Uterus (tissue), 4 donors: ENCODE results near the gene LDB1. TPM values are rescaled to one million over a fixed set of nuclear protein-coding genes. Genes with fewer than 3 reads are reported as not detected.

Experiments used
- DNase-seq, 2 donors: peaks; one replicate each; pipeline ENCODE4 v3.0.0-alpha.2; 2019 to 2020
- H3K27ac ChIP-seq, 2 donors: fragments of 200-600 bp; sonication (generic); 1 replicate in 1 of 2; 2 replicates in 1 of 2; pipeline ENCODE4 v1.5.1; 2016 to 2018
- H3K27me3 ChIP-seq, 2 donors: fragments of 200-600 bp; sonication (generic); one replicate each; pipeline ENCODE4 v1.5.1; 2018 to 2019; ENCODE audit warnings: control low read depth in 1 of 2
- H3K36me3 ChIP-seq, 2 donors: fragments of 200-600 bp; sonication (generic); one replicate each; pipeline ENCODE4 v1.5.1; 2019; ENCODE audit warnings: control low read depth in 1 of 2
- H3K4me1 ChIP-seq, 2 donors: fragments of 200-600 bp; sonication (generic); one replicate each; pipeline ENCODE4 v1.5.1; 2018 to 2019; ENCODE audit warnings: control low read depth in 1 of 2
- H3K4me3 ChIP-seq, 2 donors: fragments of 200-600 bp; sonication (generic); 1 replicate in 1 of 2; 2 replicates in 1 of 2; pipeline ENCODE4 v1.5.1; 2018 to 2019; ENCODE audit warnings: mild to moderate bottlenecking in 1 of 2
- H3K9me3 ChIP-seq, 2 donors: fragments of 200-600 bp; sonication (generic); one replicate each; pipeline ENCODE4 v1.5.1; 2019; ENCODE audit warnings: control low read depth in 1 of 2
- CTCF ChIP-seq, 4 experiments: fragments of 200-600 bp in 2 of 4; fragments of 450-650 bp in 2 of 4; sonication (generic) in 2 of 4; IDR thresholded peaks; one replicate each; pipeline ENCODE4 v1.5.1; 2016 to 2019; ENCODE audit warnings: antibody characterized with exemption in 4 of 4, mild to moderate bottlenecking in 2 of 4, moderate library complexity in 1 of 4
- POLR2A ChIP-seq, 2 donors: fragments of 450-650 bp; IDR thresholded peaks; one replicate each; pipeline ENCODE4 v1.6.1; 2016; ENCODE audit warnings: antibody characterized with exemption in 2 of 2, mild to moderate bottlenecking in 1 of 2, moderate library complexity in 1 of 2
- intact Hi-C: fragments of 100-400 bp; cut with DNase I; formaldehyde crosslinking; loops from one replicate; pipeline ENCODE4 v1.15.1; 2023; ENCODE audit warnings: low total_unique reads
- total RNA-seq, 4 donors: library from RNA; depleted of rRNA in 3 of 4; stranded (reverse); fragments of >200 nt in 3 of 4; gene quantifications; one replicate each; pipeline versions ENCODE4 v1.1.0 to v1.2.4, GENCODE V29; 2014 to 2023
- donor health status: DM: yes; HTN: yes; CAD: no.

LDB1 gene
- total RNA-seq, 4 donors from 2014 or later: 17.4 to 121 (median 43.8) TPM

- H3K4me1 ChIP-seq: no peaks in the 10 kb centered on the region
- TF ChIP-seq CTCF (IDR thresholded peaks at IDR 0.05) (no peak), POLR2A (IDR thresholded peaks at IDR 0.05) (no peak)
- H3K4me3 ChIP-seq: no peak overlapping the region
- H3K36me3 ChIP-seq: no peaks in the 10 kb centered on the region
- no peak for DNase-seq
- intact Hi-C loops: no loop called here
- no peak overlapping the region for H3K27ac ChIP-seq
- H3K9me3 ChIP-seq: no peaks in the 10 kb centered on the region
- H3K27me3 ChIP-seq: no peaks in the 10 kb centered on the region
These were observed 26.8 kb upstream of the LDB1 start for GRCh38 chr10:102146971-102147428.

- TF ChIP-seq POLR2A (IDR thresholded peaks at IDR 0.05) (no peak), CTCF (IDR thresholded peaks at IDR 0.05) (no peak)
- Histone ChIP-seq H3K36me3 (no peaks in the 10 kb centered on the region), H3K27ac (no peak overlapping the region), H3K9me3 (no peaks in the 10 kb centered on the region), H3K4me1 (peaks cover 0 to 3% of the 10 kb centered on the region in 2 donors), H3K27me3 (no peaks in the 10 kb centered on the region), H3K4me3 (no peak overlapping the region)
- intact Hi-C loops: no loop called here
- no peak for DNase-seq
These were observed 21.5 kb upstream of the LDB1 start for GRCh38 chr10:102141583-102142107.

GRCh38 chr10:102140913-102141540 lies 20.9 kb upstream of the LDB1 start:
- no peak for TF ChIP-seq CTCF (IDR thresholded peaks at IDR 0.05)
- TF ChIP-seq POLR2A (IDR thresholded peaks at IDR 0.05): no peak
- intact Hi-C loops: no loop called here
- Histone ChIP-seq H3K27ac (no peak overlapping the region), H3K9me3 (no peaks in the 10 kb centered on the region), H3K36me3 (no peaks in the 10 kb centered on the region), H3K4me1 (peaks cover 0 to 8% of the 10 kb centered on the region in 2 donors), H3K27me3 (no peaks in the 10 kb centered on the region), H3K4me3 (no peak overlapping the region)
- DNase-seq: no peak

- no peaks in the 10 kb centered on the region for H3K27me3 ChIP-seq
- intact Hi-C loops: no loop called here
- DNase-seq: no peak
- peaks cover 0 to 8% of the 10 kb centered on the region in 2 donors for H3K4me1 ChIP-seq
- no peak overlapping the region for H3K27ac ChIP-seq
- no peak overlapping the region for H3K4me3 ChIP-seq
- H3K36me3 ChIP-seq: no peaks in the 10 kb centered on the region
- no peaks in the 10 kb centered on the region for H3K9me3 ChIP-seq
- no peak for TF ChIP-seq CTCF (IDR thresholded peaks at IDR 0.05)
- no peak for TF ChIP-seq POLR2A (IDR thresholded peaks at IDR 0.05)
These were observed 20.1 kb upstream of the LDB1 start for GRCh38 chr10:102140218-102140617.

GRCh38 chr10:102139281-102140110 lies 19.3 kb upstream of the LDB1 start:
- H3K27me3 ChIP-seq: no peaks in the 10 kb centered on the region
- H3K4me1 ChIP-seq: peaks cover 0 to 8% of the 10 kb centered on the region in 2 donors
- intact Hi-C loops: no loop called here
- H3K9me3 ChIP-seq: no peaks in the 10 kb centered on the region
- no peak overlapping the region for H3K4me3 ChIP-seq
- DNase-seq: no peak
- no peaks in the 10 kb centered on the region for H3K36me3 ChIP-seq
- TF ChIP-seq CTCF (IDR thresholded peaks at IDR 0.05) (no peak), POLR2A (IDR thresholded peaks at IDR 0.05) (no peak)
- no peak overlapping the region for H3K27ac ChIP-seq
